ENCODE data around the gene SLC25A25.
"Not testable (repeated sequence)": the region's sequence is repeated elsewhere in the genome, so short reads cannot be mapped to it uniquely, and the experiment has no call there.

Gene SLC25A25

DNA sequence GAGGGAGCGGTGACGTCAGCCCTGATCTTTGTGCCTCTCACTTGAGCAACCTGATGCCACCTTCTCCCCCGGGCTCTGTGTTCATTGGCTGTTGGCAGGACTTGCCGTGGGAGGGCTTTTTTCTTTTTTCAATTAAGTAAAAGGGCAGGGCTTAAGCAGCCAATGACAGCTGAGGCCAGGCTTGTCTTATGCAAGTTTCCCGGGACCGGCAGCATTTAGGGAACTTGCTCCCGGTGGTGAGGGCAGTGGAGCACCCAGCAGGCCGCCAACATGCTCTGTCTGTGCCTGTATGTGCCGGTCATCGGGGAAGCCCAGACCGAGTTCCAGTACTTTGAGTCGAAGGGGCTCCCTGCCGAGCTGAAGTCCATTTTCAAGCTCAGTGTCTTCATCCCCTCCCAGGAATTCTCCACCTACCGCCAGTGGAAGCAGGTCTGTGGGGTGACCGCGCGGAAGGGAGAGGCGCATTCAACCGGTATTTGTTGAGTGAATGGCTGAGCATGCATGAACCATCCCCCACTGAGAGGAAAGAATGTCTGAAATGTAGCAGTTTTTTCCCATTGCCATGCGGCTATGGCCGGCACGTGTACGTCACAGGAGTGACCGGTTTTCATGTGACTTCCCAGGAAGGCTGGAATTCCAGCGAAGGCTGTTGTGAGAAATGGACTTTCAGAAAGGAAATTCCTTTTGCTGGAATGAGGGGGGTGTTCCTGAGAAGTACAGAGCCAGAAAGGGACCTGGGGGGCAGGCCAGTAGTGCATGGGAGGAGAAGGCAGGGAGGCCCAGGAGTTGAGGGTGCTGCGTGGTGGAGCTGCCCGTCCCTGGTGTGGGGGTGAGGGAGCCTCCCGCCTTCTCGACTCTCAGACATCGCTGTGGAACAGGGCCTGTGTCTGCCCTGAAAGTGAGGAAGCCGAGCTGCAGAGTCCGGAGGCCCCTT lies 30.5 kb downstream of the SLC25A25 start:
- peak; percentile 52 for DNase-seq

DNA sequence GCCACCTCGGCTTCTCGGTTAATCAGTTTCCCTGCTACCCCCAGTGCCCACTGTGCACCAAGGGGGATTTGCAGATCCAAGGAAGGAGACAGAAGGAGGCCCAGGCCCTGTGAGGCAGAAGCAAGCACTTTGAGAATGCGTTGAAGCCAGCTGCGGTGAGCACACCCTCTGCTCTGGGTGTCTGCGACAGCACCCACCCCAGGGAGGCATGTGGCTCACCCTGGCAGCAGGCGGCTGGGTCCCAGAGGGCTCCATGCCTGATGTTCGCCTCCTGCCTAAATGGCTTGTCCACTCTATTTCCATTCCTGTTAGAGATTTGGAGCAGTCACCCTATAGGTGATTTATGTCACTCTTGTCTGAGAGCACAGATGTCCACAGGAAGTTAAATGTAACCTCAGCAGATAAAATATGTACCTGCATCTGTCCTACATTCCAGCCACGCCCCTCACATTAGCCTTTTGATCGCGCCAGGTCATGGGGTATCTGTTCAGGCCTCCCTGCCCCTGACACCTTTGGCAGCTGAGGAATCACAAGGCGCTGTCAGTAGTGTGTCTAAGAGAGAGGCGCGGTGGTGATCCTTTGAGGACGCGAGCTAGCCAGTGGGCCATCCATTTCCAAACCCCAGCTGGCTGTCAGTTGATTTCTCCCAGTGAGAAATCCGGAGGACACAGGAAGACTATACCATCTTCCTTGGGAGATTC lies 31.3 kb downstream of the SLC25A25 start:
- no peak for DNase-seq

DNA sequence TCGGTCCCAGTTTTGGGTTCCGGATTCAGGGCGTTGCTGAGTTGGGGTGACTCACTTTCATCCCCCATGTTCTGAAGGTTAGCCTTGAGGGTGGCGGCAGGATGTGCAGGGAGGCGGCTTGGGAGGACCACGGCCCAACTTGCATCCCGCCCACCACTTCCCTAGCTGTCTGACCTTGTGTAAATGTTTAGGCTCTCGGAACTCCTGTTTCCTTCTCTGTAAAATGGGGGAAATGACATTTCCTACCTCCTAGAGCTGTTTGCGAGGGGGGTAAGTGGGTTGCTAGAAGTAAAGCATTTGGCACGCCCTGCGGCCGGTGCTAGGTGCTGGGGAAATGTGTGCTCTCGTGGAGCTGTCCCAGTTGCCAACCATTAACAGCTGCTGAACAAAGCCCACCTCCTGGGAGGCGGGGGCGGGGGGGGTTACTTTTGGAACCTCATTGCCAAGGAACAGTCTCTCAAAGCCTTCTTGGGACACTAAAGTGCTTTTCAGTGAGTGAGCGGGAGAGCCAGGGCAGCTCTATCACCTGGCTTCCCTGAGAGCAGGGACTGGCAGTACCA lies 32.0 kb downstream of the SLC25A25 start:
- no peak for DNase-seq

DNA sequence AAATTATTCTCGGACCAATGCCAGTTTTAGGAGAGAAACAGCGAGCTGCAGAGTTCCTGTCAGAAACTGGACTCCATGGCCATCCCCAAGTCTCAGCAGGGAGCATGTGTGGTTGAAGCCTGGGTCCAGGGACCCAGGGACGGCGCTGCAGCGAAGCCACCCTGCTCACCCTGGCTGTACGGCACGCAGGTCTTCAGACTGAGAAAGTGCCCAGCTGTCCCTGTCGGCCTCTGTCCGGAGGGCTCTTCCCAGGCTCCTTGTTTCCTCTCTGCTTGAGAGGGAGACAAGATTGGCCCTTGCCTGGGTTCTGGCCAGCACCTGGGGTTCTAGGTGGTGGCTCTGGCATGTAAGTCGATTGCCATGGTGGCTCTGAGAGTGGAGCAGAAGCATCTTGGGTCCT lies 32.5 kb downstream of the SLC25A25 start:
- DNase-seq: no peak

DNA sequence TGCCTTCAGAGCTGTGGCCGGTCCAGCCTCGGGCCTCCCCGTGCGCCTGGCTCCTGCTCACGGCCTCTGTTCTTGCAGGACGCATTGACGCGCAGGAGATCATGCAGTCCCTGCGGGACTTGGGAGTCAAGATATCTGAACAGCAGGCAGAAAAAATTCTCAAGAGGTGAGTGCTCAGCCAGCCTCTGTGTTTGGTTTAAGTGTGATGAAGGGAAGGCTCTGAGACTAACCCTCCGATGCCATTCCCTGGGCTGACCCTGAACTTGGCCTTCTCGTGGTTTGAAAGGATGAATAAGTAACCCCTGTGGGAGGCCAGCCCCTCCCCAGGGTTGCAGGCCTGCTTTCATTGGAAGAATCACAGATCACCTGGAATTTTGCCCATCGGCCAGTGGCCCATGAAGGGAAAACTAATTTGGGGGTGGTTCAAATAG lies 33.2 kb downstream of the SLC25A25 start:
- no peak for DNase-seq

DNA sequence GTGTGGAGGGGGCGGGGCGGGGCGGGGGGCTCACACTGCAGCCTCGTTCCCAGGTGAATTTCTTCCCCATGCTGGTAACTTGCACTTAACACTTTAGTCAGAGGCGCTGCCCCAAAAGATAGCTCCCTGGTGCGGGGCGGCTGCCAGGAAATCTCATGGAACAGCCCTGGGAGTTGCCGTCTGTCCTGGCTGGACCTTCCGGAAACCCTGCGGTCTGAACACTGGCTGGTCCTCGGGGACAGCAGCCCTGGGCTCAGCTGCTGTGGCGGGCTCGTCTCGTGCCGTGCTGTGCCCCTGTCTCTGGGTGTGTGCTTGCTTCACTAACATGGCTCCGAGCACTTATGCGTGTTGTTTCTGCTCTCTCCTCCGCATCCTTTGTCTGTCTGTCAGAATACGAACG lies 33.7 kb downstream of the SLC25A25 start:
- no peak for DNase-seq

DNA sequence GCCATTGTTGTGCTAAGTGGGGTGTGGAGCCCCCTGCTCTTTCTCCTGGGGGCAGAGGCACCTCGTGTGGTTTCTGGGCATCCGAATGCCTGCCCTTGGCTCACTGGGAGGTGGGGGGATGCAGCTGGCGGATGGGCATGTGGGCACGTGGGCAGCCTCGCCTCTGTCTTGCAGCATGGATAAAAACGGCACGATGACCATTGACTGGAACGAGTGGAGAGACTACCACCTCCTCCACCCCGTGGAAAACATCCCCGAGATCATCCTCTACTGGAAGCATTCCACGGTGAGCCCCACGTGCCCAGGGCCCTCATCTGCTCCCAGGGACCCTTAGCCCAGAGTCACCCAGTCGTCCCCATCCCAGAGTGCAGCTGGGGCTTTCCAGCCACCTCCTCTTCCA lies 34.2 kb downstream of the SLC25A25 start:
- DNase-seq: no peak

DNA sequence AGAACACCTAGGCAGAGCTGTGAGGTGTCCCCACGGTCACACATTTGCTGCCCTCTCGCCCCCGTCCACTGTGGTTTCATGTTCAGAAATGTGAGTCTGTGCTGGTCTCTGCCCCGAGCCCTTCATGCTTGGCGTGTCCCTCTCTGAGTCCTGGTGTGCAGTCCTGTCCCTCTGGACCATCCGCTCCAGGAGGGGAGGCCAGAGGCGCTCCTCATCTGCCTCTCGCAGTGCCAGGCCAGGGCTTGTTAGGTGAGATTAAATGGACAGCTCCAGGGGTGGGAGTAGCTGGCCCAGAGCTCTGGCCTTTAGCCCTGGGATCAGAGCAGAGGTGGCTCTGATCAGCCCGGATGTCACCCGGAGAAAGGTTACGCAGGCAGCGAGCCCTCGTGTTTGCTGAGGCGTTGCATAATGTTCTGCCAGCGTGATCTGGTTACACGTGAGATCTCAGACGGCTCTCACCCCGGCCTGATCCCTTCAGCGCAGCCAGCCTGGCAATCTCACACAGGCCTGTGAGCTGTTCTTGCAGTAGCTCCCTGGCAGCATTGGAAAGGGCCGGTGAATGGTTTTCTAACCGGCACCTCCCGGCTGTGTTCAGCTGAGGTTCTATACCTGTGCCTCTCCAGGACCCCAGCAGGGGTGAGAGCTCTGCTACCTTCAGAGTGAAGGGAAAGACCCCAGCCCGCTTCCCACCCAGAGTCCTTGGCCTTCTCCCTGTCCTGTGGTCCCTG lies 35.0 kb downstream of the SLC25A25 start:
- DNase-seq: no peak

DNA sequence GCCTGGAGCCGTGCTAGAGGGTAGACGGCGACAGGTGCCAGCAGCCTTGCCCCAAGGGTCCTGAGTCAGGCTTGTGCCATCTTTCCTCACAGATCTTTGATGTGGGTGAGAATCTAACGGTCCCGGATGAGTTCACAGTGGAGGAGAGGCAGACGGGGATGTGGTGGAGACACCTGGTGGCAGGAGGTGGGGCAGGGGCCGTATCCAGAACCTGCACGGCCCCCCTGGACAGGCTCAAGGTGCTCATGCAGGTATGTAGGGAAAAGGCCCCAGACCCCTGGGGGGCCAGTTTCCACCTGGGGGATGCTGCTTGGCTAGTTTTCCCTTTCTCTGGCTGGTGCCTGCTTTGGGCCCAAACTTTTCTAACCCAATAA lies 35.5 kb downstream of the SLC25A25 start:
- peak; percentile 42 for DNase-seq

DNA sequence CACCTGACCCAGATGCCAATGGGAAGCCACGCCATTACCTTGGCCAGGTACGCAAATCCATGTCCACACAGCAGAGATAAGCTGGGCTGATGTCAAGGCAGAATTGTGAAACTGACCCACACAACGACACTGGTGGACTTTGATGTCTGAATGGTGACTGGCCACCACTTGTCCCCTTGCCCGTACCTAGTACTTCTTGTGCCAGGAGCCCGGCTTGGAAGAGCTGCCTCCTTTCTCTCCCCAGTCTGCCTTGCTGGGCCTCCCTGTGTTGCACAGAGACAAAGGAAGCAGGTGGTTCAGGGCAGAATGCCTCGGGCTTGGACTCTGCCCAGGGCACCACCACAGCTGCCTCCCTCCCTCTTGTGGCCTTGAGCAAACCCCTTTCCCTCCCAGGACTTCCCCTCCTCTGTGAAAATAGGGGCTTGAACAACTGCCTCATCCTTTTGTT lies 36.2 kb downstream of the SLC25A25 start:
- no peak for DNase-seq

DNA sequence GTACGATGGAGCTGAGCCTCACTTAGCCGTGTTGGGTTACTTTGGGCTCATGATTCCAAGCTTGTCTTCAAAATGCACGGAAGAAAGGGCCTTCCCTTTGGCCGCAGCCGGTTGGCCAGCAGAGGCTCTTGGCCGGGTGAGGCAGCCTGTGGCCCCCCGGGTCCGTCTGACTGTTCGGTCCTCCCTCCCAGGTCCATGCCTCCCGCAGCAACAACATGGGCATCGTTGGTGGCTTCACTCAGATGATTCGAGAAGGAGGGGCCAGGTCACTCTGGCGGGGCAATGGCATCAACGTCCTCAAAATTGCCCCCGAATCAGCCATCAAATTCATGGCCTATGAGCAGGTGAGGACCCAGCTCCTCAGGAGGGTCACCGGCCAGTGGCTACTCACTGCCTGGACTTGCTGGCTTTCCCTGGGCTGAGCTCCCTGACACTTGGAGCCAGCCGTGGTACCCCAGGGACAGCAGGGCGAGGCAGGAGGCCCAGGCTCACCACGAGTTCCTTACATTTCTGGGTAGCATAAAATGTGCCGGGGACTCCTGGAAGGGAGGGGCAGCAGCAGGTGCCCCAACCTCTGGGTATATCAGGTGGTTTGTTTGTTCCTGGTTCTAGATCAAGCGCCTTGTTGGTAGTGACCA lies 37.6 kb downstream of the SLC25A25 start:
- no peak for DNase-seq

DNA sequence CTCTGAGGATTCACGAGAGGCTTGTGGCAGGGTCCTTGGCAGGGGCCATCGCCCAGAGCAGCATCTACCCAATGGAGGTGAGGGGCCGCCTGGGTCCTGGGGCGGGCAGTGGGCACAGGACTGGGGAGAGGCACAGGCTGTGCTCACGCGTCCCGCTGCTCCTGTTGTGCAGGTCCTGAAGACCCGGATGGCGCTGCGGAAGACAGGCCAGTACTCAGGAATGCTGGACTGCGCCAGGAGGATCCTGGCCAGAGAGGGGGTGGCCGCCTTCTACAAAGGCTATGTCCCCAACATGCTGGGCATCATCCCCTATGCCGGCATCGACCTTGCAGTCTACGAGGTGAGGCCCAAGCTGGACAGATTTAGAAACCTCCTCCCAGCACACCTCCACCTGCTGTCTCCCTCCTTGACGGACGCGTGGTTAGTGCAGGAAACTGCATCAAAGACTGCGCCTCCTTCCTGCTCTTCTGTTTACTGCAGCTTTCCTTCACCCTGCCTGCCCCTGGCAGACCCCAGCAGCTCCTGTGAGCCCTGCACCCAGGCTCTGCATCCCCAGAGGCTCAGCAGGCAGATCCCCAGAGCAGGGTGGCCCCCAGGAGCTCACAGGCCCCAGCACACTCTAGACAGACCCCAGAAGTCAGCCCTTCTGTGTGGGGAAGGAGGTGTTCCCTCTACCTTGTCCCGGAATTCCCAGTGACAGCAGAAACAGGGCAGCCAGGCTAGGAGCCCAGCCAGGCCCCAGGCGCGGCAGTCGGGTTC lies 38.3 kb downstream of the SLC25A25 start:
- DNase-seq: no peak

DNA sequence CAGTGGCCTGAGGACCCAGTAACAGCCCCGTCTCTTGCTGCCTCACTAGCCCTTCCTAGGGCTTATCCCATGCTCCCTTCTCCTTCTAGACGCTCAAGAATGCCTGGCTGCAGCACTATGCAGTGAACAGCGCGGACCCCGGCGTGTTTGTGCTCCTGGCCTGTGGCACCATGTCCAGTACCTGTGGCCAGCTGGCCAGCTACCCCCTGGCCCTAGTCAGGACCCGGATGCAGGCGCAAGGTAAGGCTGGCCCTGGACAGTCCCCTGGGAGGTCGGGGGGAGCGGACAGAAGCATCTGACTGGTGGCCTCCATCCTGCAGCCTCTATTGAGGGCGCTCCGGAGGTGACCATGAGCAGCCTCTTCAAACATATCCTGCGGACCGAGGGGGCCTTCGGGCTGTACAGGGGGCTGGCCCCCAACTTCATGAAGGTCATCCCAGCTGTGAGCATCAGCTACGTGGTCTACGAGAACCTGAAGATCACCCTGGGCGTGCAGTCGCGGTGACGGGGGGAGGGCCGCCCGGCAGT lies 39.0 kb downstream of the SLC25A25 start:
- DNase-seq: no peak

DNA sequence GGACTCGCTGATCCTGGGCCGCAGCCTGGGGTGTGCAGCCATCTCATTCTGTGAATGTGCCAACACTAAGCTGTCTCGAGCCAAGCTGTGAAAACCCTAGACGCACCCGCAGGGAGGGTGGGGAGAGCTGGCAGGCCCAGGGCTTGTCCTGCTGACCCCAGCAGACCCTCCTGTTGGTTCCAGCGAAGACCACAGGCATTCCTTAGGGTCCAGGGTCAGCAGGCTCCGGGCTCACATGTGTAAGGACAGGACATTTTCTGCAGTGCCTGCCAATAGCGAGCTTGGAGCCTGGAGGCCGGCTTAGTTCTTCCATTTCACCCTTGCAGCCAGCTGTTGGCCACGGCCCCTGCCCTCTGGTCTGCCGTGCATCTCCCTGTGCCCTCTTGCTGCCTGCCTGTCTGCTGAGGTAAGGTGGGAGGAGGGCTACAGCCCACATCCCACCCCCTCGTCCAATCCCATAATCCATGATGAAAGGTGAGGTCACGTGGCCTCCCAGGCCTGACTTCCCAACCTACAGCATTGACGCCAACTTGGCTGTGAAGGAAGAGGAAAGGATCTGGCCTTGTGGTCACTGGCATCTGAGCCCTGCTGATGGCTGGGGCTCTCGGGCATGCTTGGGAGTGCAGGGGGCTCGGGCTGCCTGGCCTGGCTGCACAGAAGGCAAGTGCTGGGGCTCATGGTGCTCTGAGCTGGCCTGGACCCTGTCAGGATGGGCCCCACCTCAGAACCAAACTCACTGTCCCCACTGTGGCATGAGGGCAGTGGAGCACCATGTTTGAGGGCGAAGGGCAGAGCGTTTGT lies 39.6 kb downstream of the SLC25A25 start:
- DNase-seq: no peak

DNA sequence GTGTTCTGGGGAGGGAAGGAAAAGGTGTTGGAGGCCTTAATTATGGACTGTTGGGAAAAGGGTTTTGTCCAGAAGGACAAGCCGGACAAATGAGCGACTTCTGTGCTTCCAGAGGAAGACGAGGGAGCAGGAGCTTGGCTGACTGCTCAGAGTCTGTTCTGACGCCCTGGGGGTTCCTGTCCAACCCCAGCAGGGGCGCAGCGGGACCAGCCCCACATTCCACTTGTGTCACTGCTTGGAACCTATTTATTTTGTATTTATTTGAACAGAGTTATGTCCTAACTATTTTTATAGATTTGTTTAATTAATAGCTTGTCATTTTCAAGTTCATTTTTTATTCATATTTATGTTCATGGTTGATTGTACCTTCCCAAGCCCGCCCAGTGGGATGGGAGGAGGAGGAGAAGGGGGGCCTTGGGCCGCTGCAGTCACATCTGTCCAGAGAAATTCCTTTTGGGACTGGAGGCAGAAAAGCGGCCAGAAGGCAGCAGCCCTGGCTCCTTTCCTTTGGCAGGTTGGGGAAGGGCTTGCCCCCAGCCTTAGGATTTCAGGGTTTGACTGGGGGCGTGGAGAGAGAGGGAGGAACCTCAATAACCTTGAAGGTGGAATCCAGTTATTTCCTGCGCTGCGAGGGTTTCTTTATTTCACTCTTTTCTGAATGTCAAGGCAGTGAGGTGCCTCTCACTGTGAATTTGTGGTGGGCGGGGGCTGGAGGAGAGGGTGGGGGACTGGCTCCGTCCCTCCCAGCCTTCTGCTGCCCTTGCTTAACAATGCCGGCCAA lies 40.4 kb downstream of the SLC25A25 start:
- DNase-seq: no peak

DNA sequence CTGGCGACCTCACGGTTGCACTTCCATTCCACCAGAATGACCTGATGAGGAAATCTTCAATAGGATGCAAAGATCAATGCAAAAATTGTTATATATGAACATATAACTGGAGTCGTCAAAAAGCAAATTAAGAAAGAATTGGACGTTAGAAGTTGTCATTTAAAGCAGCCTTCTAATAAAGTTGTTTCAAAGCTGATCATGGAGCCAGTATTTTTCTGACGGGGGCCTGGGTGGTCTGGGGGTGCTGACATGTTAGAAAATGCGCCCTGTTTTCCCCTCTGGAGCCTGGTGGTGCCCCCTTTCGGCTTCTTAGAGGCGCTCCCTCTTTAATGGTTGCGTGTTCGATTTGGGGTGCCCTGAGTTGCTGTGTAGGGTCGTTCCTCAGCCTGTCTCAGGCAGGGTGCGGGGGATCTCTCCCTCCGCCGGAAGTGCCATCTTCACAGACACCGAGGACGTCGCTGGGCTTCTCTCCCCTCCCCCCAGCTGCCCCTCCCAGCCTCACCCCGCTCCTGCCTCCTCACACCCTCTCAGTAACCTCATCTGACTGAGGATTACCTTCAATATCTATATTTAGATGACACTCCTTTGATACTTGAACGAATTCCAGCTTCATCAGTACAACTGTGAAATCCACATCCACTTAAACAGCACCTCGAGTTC lies 41.1 kb downstream of the SLC25A25 start:
- no peak for DNase-seq

DNA sequence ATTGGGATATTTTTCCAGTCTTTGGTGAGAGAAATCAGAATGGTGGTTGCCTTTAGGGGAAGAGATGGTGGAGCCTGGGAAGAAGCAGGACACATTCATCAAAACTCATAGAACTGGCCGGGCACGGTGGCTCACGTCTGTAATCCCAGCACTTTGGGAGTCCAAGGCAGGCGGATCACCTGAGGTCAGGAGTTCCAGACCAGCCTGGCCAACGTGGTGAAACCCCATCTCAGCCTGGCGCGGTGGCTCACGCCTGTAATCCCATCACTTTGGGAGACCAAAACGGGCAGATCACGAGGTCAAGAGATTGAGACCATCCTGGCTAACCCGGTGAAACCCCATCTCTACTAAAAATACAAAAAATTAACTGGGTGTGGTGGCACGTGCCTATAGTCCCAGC lies 43.7 kb downstream of the SLC25A25 start:
- not testable (repeated sequence) for DNase-seq

DNA sequence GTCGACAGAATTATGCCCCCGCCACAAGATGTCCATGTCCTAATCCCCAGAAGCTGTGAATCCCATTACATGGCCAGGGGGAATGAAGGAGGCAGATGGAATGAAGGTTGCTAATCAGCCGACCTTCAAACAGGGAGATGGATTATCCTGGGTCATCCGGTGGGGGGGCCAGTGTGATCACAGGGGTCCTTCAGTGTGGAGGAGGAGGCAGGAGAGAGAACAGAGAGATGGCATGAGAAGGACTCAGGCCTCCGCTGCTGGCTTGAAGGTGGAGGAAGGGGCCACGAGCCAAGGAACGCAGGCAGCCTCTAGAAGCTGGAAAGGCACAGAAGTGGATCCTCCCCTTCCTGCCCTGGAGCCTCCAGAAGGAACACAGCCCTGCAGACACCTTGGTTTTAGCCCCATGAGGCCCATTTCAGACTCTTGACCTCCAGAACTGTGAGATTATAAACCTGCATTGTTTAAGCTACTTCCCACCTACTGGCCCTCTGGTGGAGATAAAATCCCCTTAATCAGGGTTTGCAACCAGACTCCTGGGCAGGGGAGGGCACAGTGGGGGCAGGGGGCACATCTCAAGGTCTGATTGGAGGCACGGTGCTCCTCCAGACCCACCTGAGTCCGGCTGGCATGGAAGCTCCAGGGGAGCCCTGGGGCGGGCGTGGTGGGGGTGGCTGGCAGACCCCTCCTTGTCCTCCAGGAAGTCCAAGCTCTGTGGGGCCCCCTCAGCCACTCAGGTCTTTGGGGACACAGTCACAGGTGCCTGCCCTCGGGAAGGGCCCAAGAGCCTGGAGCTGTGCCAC lies 45.7 kb downstream of the SLC25A25 start:
- no peak for DNase-seq
